Peyer's patch (tissue), 4 donors: ENCODE results near the gene AUNIP. TPM values are rescaled to one million over a fixed set of nuclear protein-coding genes. Genes with fewer than 3 reads are reported as not detected.
A peak's percentile ranks its signal among the peaks of the same experiment; 100 is the strongest.

Experiments used
- DNase-seq, 3 donors: peaks; one replicate each; pipeline ENCODE4 v3.0.0-alpha.2; 2017 to 2019
- H3K27ac ChIP-seq, 4 donors: fragments of 200-600 bp; sonication (generic); one replicate each; pipeline ENCODE4 v1.5.1; 2016 to 2019
- H3K27me3 ChIP-seq, 2 donors: fragments of 200-600 bp; sonication (generic); one replicate each; pipeline ENCODE4 v1.5.1; 2019
- H3K36me3 ChIP-seq, 3 donors: fragments of 200-600 bp; sonication (generic); one replicate each; pipeline ENCODE4 v1.5.1; 2016 to 2019
- H3K4me1 ChIP-seq, 4 donors: fragments of 200-600 bp; sonication (generic); one replicate each; pipeline ENCODE4 v1.5.1; 2016 to 2019
- H3K4me3 ChIP-seq, 4 donors: fragments of 200-600 bp; sonication (generic); 1 replicate in 3 of 4; 2 replicates in 1 of 4; pipeline ENCODE4 v1.5.1; 2016 to 2019; ENCODE audit warnings: mild to moderate bottlenecking in 1 of 4
- H3K9me3 ChIP-seq, 4 donors: fragments of 200-600 bp; sonication (generic); one replicate each; pipeline ENCODE4 v1.5.1; 2016 to 2019; ENCODE audit warnings: mild to moderate bottlenecking in 1 of 4
- POLR2A ChIP-seq, 2 donors: fragments of 450-650 bp; IDR thresholded peaks; one replicate each; pipeline ENCODE4 v1.5.1; 2017; ENCODE audit warnings: antibody characterized with exemption in 2 of 2, mild to moderate bottlenecking in 2 of 2, moderate library complexity in 2 of 2
- total RNA-seq, 4 donors: library from RNA; depleted of rRNA; stranded (reverse); fragments of >200 nt; gene quantifications; one replicate each; pipeline ENCODE4 v1.1.0, GENCODE V29; 2016
- TF ChIP-seq, protein P1 (sequence below), 6 experiments: fragments of 450-650 bp in 4 of 6; fragments of 200-600 bp in 2 of 6; sonication (generic) in 1 of 6; IDR thresholded peaks; one replicate each; pipeline ENCODE4 v1.5.1; 2017 to 2019; ENCODE audit warnings: antibody characterized with exemption in 6 of 6, mild to moderate bottlenecking in 3 of 6, moderate library complexity in 1 of 6

Gene AUNIP
- total RNA-seq, 4 donors from 2014 or later = 0.95 to 1.6 TPM; not detected in 2

DNA sequence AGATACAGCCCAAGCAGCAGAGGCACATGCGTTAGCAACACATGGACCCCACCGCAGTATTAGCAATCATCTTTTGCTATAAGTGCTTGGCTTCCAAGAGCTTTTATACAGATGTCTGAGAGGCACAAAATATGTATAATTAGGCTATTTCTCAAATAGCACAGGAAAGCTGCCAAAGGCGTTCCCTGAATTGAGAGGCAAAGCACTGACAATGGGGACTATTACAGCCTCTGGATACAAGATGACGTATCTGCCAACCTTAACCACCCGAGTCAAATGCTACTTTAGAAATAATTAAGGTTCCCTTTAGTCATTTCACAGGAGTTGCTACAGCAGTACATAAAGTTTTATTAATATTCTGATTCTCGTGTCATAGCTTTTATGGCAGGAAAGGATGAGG, 40.5 kb upstream of the AUNIP start:
- no peak overlapping the region for H3K4me3 ChIP-seq
- TF ChIP-seq POLR2A (IDR thresholded peaks at IDR 0.05) = no peak

DNA sequence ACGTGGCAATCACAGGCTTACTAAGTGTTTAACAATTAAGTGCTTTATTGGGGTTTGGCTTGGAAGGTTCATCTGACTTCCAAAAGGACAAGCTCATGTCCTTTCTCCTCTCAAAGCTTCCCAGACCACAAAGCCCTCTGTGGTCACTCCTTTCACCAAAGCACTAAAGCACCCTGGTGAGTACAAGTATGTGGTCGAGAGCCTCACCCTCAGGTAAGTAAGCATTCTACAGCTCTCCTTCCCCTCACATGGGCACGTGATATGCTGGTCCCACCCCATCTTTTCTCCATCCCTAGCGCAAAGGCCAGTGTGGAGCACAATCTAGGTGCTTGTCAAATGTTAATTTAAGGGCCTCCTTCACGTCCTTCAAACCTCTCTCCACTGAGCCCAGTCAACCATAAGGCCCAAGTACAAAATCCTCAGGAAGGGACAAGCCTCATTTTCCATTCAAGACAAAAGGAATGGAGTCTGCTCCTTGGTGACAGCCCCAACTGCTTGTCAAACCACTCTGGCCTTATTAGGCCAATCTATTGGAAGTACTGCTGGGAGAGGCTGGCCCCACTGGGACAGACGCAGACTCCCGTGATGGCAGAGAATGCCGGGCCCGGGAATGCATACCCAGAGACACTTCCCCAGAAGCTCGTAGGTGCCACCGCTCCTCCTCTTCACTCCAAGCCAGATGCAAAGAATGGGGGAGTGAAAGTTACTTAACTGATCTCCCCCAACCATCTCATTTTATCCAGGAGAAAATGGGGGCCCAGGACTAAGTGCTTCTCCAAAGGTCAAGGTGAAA, 39.2 kb upstream of the AUNIP start:
- Histone ChIP-seq H3K27ac (no peak overlapping the region), H3K4me1 (no peaks in the 10 kb centered on the region), H3K36me3 (peaks cover 0 to 7% (median 0%) of the 10 kb centered on the region in 3 donors), H3K4me3 (no peak overlapping the region), H3K27me3 (no peaks in the 10 kb centered on the region), H3K9me3 (no peaks in the 10 kb centered on the region)
- no peak for DNase-seq
- no peak for TF ChIP-seq POLR2A (IDR thresholded peaks at IDR 0.05)
- TF ChIP-seq, protein P1, sequence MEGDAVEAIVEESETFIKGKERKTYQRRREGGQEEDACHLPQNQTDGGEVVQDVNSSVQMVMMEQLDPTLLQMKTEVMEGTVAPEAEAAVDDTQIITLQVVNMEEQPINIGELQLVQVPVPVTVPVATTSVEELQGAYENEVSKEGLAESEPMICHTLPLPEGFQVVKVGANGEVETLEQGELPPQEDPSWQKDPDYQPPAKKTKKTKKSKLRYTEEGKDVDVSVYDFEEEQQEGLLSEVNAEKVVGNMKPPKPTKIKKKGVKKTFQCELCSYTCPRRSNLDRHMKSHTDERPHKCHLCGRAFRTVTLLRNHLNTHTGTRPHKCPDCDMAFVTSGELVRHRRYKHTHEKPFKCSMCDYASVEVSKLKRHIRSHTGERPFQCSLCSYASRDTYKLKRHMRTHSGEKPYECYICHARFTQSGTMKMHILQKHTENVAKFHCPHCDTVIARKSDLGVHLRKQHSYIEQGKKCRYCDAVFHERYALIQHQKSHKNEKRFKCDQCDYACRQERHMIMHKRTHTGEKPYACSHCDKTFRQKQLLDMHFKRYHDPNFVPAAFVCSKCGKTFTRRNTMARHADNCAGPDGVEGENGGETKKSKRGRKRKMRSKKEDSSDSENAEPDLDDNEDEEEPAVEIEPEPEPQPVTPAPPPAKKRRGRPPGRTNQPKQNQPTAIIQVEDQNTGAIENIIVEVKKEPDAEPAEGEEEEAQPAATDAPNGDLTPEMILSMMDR (IDR thresholded peaks at IDR 0.05) = no peak

More for the DNA sequence above, 40.5 kb upstream of the AUNIP start:
- Histone ChIP-seq H3K27me3 (no peaks in the 10 kb centered on the region), H3K27ac (no peak overlapping the region), H3K36me3 (peaks cover 0 to 7% (median 0%) of the 10 kb centered on the region in 3 donors), H3K4me1 (peaks cover 0 to 9% (median 3%) of the 10 kb centered on the region in 4 donors), H3K9me3 (no peaks in the 10 kb centered on the region)
- no peak for DNase-seq

DNA sequence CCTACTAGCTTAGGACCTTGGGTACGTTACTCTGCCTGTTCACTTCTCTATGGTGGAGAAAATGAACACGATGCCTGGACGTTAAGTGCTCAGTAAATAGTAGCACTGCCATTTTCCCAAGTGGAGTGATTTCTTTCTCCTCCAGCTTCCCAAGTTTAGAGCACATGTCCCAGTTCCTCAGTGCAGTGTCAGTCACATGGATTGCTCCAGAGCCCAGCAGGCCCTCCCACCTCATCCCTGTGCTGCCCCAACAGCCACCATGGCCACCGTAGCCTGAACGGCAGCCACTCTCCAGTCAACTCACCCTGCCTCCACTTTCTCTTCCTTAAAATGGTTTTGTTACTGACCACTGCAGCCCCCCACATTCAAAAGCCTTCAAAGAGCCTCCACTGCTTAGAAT, 38.5 kb upstream of the AUNIP start:
- DNase-seq = no peak

DNA sequence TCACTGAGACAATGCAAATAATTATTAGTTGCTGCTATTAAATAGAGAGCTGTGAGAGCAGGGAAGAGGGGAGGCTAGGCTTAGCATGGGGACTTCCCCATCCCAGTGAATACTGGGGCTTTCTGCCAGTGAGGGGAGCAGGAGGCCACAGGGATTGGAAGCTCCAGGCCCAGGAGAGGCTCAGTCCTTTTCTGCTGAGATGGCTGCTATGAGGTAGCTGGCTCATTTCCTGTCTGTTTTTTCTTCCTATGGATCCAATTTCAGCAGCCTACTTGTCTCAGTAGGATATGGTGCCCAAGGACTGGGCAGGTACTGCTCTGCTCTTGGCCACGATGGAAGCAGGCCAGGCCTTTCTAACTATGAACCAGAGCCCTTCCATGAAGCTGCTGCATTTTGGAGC, 37.0 kb upstream of the AUNIP start:
- TF ChIP-seq, protein P1 (IDR thresholded peaks at IDR 0.05) = no peak
- no peak for TF ChIP-seq POLR2A (IDR thresholded peaks at IDR 0.05)
- Histone ChIP-seq H3K9me3 (no peaks in the 10 kb centered on the region), H3K4me3 (no peak overlapping the region), H3K27me3 (no peaks in the 10 kb centered on the region), H3K27ac (no peak overlapping the region), H3K36me3 (peaks cover 0 to 3% (median 0%) of the 10 kb centered on the region in 3 donors), H3K4me1 (peaks cover 0 to 6% (median 0%) of the 10 kb centered on the region in 4 donors)
- DNase-seq = no peak

More for the DNA sequence above, 38.5 kb upstream of the AUNIP start:
- H3K27ac ChIP-seq = no peak overlapping the region
- TF ChIP-seq, protein P1 (IDR thresholded peaks at IDR 0.05) = no peak
- no peak for TF ChIP-seq POLR2A (IDR thresholded peaks at IDR 0.05)
- H3K4me1 ChIP-seq = no peaks in the 10 kb centered on the region
- H3K4me3 ChIP-seq = no peak overlapping the region
- H3K27me3 ChIP-seq = no peaks in the 10 kb centered on the region
- H3K9me3 ChIP-seq = no peaks in the 10 kb centered on the region
- H3K36me3 ChIP-seq = peaks cover 0 to 7% (median 0%) of the 10 kb centered on the region in 3 donors

DNA sequence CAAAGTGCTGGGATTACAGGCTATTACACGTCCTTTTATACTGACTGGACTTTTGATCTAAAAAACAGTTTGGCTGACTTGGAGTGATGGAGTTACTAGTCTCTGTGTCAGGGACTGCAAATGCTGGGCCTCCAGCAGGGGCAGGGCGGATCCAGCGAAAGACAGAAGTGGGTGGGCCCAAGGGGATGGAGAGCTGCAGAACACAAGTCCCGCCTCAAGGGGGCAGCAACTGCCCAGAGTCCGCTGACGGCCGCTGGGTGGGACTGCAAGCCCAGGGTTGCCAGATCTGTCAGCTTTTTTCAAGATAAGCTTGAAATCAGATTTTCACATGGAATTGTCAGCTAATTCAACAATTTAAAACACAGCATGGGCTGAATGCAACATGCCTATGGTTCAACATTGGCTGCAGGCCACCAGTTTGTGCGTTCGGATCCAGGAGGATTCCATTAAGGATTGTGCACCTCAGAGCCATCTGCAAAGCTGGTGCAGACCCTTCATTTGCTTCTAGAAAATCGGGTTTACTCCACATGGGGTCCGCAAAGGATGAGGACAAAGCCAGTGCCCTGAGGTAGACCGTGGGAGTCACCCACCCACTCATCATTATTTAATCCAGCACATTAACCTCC, 36.2 kb upstream of the AUNIP start:
- Histone ChIP-seq H3K4me1 (peaks cover 0 to 12% (median 0%) of the 10 kb centered on the region in 4 donors), H3K9me3 (no peaks in the 10 kb centered on the region), H3K36me3 (no peaks in the 10 kb centered on the region), H3K4me3 (no peak overlapping the region), H3K27me3 (no peaks in the 10 kb centered on the region), H3K27ac (peak overlapping the region in 1 of 4 donors; percentile 44)
- peak; percentile 88 to 95 (median 90) for DNase-seq
- TF ChIP-seq, protein P1 (IDR thresholded peaks at IDR 0.05) = peak; percentile 96 to 99 (median 98)
- TF ChIP-seq POLR2A (IDR thresholded peaks at IDR 0.05) = no peak

DNA sequence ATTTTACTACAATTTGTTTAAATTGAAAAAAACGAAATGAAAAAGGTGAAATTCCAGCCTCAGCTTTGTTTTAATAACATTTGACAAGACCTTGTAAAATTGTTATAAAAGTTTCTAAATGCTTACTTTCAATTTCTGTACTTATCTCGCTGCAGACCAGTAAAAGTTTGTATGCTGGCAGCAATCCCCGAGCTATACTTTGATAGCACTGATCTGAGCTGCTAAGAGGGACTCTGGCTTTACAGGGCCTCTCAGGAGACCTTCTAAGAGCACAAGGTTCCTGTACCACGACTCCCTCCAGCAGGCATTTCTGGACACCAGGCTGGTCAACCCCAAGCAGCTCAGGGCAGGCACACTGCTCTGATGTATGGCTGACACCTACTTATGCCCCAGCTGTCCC, 33.9 kb upstream of the AUNIP start:
- Histone ChIP-seq H3K27me3 (no peaks in the 10 kb centered on the region), H3K36me3 (no peaks in the 10 kb centered on the region), H3K9me3 (no peaks in the 10 kb centered on the region), H3K27ac (peak overlapping the region in 2 of 4 donors; percentile 48 to 83), H3K4me1 (peaks cover 0 to 24% (median 2%) of the 10 kb centered on the region in 4 donors), H3K4me3 (no peak overlapping the region)
- TF ChIP-seq, protein P1 (IDR thresholded peaks at IDR 0.05) = no peak
- TF ChIP-seq POLR2A (IDR thresholded peaks at IDR 0.05) = no peak
- DNase-seq = no peak
